Parathyroid adenoma (tissue), 2 donors: ENCODE results near the gene NXF2.

ENCODE experiments used
- H2AFZ ChIP-seq: fragments of 300-600 bp; sonication (generic); one replicate; pipeline ENCODE4 v1.7.0; 2017; ENCODE audit warnings: antibody characterized with exemption, mild to moderate bottlenecking
- H3K27ac ChIP-seq: fragments of 300-600 bp; sonication (generic); one replicate; pipeline ENCODE4 v1.7.0; 2017
- H3K27me3 ChIP-seq: fragments of 300-600 bp; sonication (generic); one replicate; pipeline ENCODE4 v1.7.0; 2017; ENCODE audit warnings: low read length; ENCODE audit not compliant: control insufficient read depth, insufficient read depth
- H3K36me3 ChIP-seq: fragments of 300-600 bp; sonication (generic); one replicate; pipeline ENCODE4 v1.7.0; 2017; ENCODE audit warnings: low read length; ENCODE audit not compliant: control insufficient read depth, insufficient read depth
- H3K4me1 ChIP-seq: fragments of 300-600 bp; sonication (generic); one replicate; pipeline ENCODE4 v1.7.0; 2017; ENCODE audit warnings: control low read depth
- H3K4me2 ChIP-seq: fragments of 300-600 bp; sonication (generic); one replicate; pipeline ENCODE4 v1.7.0; 2017; ENCODE audit warnings: low read length
- H3K4me3 ChIP-seq: fragments of 300-600 bp; sonication (generic); one replicate; pipeline ENCODE4 v1.7.0; 2017; ENCODE audit warnings: low read depth, low read length
- H3K79me2 ChIP-seq: fragments of 300-600 bp; sonication (generic); one replicate; pipeline ENCODE4 v1.7.0; 2017; ENCODE audit warnings: control low read depth
- H3K9ac ChIP-seq: fragments of 300-600 bp; sonication (generic); one replicate; pipeline ENCODE4 v1.7.0; 2017; ENCODE audit warnings: mild to moderate bottlenecking
- H3K9me3 ChIP-seq: fragments of 300-600 bp; sonication (generic); one replicate; pipeline ENCODE4 v1.7.0; 2017; ENCODE audit warnings: low read length; ENCODE audit not compliant: control insufficient read depth
- TF ChIP-seq, protein P1 (sequence below): fragments of 300-600 bp; sonication (generic); IDR thresholded peaks from one replicate; pipeline ENCODE4 v1.7.0; 2017; ENCODE audit warnings: antibody characterized with exemption, mild to moderate bottlenecking
- donor health status: primary hyperparathyroidism.

Gene NXF2

DNA sequence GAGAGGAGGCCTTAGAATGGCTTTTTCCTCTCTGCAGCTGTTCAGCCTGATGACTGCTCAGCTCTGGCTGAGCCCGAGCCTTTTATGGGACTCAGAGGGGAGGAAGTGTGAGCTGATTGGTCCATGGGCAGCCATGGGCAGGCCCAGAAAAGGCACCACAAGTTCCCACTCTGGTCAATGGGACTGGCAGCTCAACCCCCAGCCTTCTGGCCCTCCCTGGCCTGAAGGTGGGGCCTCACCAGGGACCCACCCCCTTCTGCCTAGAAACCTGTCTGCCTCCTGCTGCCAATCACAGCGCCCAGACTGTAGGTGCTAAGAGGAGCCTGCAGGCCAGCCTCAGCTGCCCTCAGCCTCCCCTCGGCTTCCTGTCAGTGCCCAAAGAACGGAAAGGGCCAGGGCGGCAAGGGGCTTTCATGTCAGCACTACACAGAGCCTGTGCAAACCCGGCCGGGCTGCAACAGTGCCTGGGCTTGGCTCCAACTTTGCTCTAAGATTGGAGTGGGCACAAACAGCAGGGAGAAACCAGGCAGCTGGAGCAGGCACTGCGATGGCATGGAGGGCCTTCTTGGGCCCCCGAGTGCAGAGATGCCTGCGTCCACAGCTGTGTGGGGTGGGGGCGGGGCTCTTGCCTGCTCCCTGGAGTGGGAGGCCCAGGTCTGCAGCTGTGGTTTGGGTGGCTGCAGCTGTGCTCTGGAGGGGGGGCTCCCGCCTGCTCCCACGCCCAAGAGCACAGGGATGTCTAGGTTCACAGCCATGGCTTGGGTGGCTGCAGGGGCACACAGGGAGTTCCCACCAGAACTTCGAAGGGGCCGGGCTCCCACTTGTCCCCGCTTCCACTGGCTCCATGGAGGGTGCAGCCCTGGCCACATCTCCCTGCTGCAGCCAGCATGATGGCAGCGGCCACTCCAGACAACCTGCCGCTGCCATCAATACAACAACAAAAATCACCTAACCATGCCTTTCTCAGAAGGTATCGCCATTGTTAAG, 92.6 kb downstream of the NXF2 start:
- H3K4me3 ChIP-seq, result no peak overlapping the region
- no peak overlapping the region for H3K9ac ChIP-seq

DNA sequence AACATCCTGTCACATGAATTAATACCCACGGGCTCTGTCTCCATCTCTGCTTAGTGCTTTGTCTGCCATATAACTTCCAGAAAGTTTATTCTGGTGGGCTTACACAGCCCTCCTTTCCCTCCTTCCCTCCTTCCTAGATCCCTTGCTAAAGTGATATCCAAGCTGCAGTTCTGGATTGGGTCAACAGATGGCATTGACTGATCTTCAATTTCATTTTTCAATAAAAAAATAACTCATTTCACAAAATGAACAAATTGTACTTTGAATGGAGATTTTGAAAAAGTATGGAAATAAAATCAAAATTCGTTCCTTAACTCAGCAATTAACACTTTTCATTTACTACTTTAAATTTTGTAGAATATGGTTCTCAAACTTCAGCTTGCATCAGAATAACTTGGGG, 94.9 kb downstream of the NXF2 start:
- no peaks in the 10 kb centered on the region for H3K9me3 ChIP-seq
- TF ChIP-seq, protein P1, sequence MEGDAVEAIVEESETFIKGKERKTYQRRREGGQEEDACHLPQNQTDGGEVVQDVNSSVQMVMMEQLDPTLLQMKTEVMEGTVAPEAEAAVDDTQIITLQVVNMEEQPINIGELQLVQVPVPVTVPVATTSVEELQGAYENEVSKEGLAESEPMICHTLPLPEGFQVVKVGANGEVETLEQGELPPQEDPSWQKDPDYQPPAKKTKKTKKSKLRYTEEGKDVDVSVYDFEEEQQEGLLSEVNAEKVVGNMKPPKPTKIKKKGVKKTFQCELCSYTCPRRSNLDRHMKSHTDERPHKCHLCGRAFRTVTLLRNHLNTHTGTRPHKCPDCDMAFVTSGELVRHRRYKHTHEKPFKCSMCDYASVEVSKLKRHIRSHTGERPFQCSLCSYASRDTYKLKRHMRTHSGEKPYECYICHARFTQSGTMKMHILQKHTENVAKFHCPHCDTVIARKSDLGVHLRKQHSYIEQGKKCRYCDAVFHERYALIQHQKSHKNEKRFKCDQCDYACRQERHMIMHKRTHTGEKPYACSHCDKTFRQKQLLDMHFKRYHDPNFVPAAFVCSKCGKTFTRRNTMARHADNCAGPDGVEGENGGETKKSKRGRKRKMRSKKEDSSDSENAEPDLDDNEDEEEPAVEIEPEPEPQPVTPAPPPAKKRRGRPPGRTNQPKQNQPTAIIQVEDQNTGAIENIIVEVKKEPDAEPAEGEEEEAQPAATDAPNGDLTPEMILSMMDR, result no peak
- no peak overlapping the region for H3K4me3 ChIP-seq
- H3K36me3 ChIP-seq, result no peaks in the 10 kb centered on the region
- H3K4me2 ChIP-seq, result no peak overlapping the region
- H3K9ac ChIP-seq, result no peak overlapping the region
- no peaks in the 10 kb centered on the region for H3K4me1 ChIP-seq
- no peak overlapping the region for H2AFZ ChIP-seq
- no peak overlapping the region for H3K27ac ChIP-seq
- H3K27me3 ChIP-seq, result no peaks in the 10 kb centered on the region
- no peaks in the 10 kb centered on the region for H3K79me2 ChIP-seq

More for the DNA sequence above, 92.6 kb downstream of the NXF2 start:
- Histone ChIP-seq H3K4me2 (no peak overlapping the region), H3K27ac (no peak overlapping the region), H3K36me3 (no peaks in the 10 kb centered on the region), H3K4me1 (no peaks in the 10 kb centered on the region), H3K9me3 (no peaks in the 10 kb centered on the region), H2AFZ (no peak overlapping the region), H3K27me3 (no peaks in the 10 kb centered on the region), H3K79me2 (no peaks in the 10 kb centered on the region)
- TF ChIP-seq, protein P1, result no peak

DNA sequence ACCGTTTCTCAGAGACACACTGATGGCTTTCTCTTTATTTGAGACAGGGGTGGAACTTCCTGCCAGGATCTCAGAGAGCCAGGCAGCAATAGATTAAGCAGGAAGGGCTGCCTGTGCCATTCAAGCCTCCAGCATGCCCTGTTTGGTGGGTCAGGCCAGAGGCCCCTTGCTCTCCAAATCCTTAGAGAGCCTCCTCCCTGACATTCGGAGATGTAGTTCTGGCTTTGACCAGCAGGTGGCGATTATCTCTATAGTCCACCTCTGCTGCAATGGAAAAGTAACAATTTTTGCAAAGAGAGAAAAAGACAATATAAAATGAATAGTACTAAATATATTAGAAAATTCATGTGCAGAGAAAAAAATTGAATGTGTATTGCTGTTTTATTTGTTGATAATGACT, 98.9 kb downstream of the NXF2 start:
- TF ChIP-seq, protein P1, result peak; percentile 77
- H3K79me2 ChIP-seq, result no peaks in the 10 kb centered on the region
- no peaks in the 10 kb centered on the region for H3K27me3 ChIP-seq
- H3K36me3 ChIP-seq, result no peaks in the 10 kb centered on the region
- no peak overlapping the region for H2AFZ ChIP-seq
- H3K9me3 ChIP-seq, result no peaks in the 10 kb centered on the region
- no peak overlapping the region for H3K4me3 ChIP-seq
- H3K9ac ChIP-seq, result no peak overlapping the region
- H3K4me2 ChIP-seq, result no peak overlapping the region
- H3K27ac ChIP-seq, result no peak overlapping the region
- no peaks in the 10 kb centered on the region for H3K4me1 ChIP-seq
